HepG2 (cell line): ENCODE results near the gene KLHL5. TPM values are rescaled to one million over a fixed set of nuclear protein-coding genes. Genes with fewer than 3 reads are reported as not detected.

Source experiments
- ASH2L ChIP-seq: fragments of 300-600, 200-600 bp; sonication (generic); IDR thresholded peaks from 2 replicates; pipeline ENCODE4 v1.7.0; 2017; ENCODE audit warnings: low read depth, mild to moderate bottlenecking, moderate library complexity, mixed read lengths, low read length; ENCODE audit not compliant: insufficient read length
- CREB1 ChIP-seq, 2 experiments: fragments of 450-650 bp in 1 of 2; IDR thresholded peaks; 2 replicates each; pipeline ENCODE4 v1.6.1; 2016 to 2017; ENCODE audit warnings: control low read depth in 1 of 2, mild to moderate bottlenecking in 1 of 2, missing compliant biosample characterization in 1 of 2, missing genetic modification characterization in 1 of 2
- EP300 ChIP-seq, 3 experiments: sonication (generic) in 1 of 3; formaldehyde crosslinking in 1 of 3; IDR thresholded peaks; 2 replicates each; pipeline versions ENCODE4 v1.5.1 to v1.6.1; 2011 to 2020; ENCODE audit warnings: low read depth in 2 of 3, low read length in 2 of 3, borderline replicate concordance in 1 of 3, improper control_type of control experiment in 1 of 3, mild to moderate bottlenecking in 1 of 3, missing genetic modification reagents in 1 of 3, moderate library complexity in 1 of 3
- GFI1 ChIP-seq: sonication (generic); formaldehyde crosslinking; IDR thresholded peaks from 2 replicates; pipeline ENCODE4 v1.5.0; 2020; ENCODE audit warnings: missing genetic modification reagents, mild to moderate bottlenecking, borderline replicate concordance
- KAT8 ChIP-seq: IDR thresholded peaks from 2 replicates; pipeline ENCODE4 v1.6.1; 2016; ENCODE audit warnings: missing genetic modification reagents, missing compliant biosample characterization
- NCOA2 ChIP-seq: sonication (generic); formaldehyde crosslinking; IDR thresholded peaks from 2 replicates; pipeline ENCODE4 v1.8.0; 2022; ENCODE audit warnings: inconsistent platforms
- NFIC ChIP-seq: IDR thresholded peaks from 2 replicates; pipeline ENCODE4 v1.6.1; 2012; ENCODE audit warnings: mild to moderate bottlenecking, low read length, inconsistent platforms
- PHF21A ChIP-seq: sonication (generic); formaldehyde crosslinking; IDR thresholded peaks from 2 replicates; pipeline ENCODE4 v1.5.0; 2020; ENCODE audit warnings: mild to moderate bottlenecking, missing genetic modification reagents
- RFX3 ChIP-seq: IDR thresholded peaks from 2 replicates; pipeline ENCODE4 v1.6.1; 2016; ENCODE audit warnings: missing biosample characterization, missing genetic modification reagents
- RXRB ChIP-seq: IDR thresholded peaks from 2 replicates; pipeline ENCODE4 v1.6.1; 2016; ENCODE audit warnings: borderline replicate concordance, missing genetic modification reagents, missing compliant biosample characterization
- SAP130 ChIP-seq: IDR thresholded peaks from 2 replicates; pipeline ENCODE4 v1.6.1; 2016; ENCODE audit warnings: low read depth
- TCF7 ChIP-seq: sonication (generic); IDR thresholded peaks from 2 replicates; pipeline ENCODE4 v1.6.1; 2016; ENCODE audit warnings: antibody characterized with exemption, low read depth
- TEAD3 ChIP-seq: optimal IDR thresholded peaks from 2 replicates; pipeline ENCODE3; 2016; ENCODE audit warnings: borderline replicate concordance
- ZNF644 ChIP-seq: IDR thresholded peaks from 2 replicates; pipeline ENCODE4 v1.6.1; 2016; ENCODE audit warnings: low read depth
- polyA plus RNA-seq, 8 experiments: library from polyadenylated mRNA; depleted of rRNA in 3 of 8; stranded (reverse) in 7 of 8; unstranded in 1 of 8; fragments of >200 nt; fragmentation: Illumina TruSeq in 4 of 8; extraction: Trizol in 4 of 8; gene quantifications; 2 replicates each; pipeline versions ENCODE4 v1.2.1 to v1.2.3, GENCODE V29; 2011 to 2016; ENCODE audit warnings: low read depth in 4 of 8, missing spikeins in 1 of 8, mixed read lengths in 1 of 8; ENCODE audit not compliant: insufficient read depth in 1 of 8
- total RNA-seq, 5 experiments: library from RNA; depleted of rRNA; stranded (reverse); fragments of >200 nt; fragmentation: Illumina TruSeq; extraction: Trizol; gene quantifications; 2 replicates each; pipeline ENCODE4 v1.2.3, GENCODE V29; 2016; ENCODE audit warnings: low read depth in 1 of 5
- TF ChIP-seq, protein P1 (sequence below): IDR thresholded peaks from 2 replicates; pipeline ENCODE4 v1.6.1; 2018; ENCODE audit warnings: missing genetic modification reagents, mild to moderate bottlenecking, missing compliant biosample characterization
- TF ChIP-seq, protein P2 (sequence below): sonication (generic); formaldehyde crosslinking; conservative IDR thresholded peaks from 2 replicates; pipeline ENCODE4 v1.4.0; 2020; ENCODE audit warnings: mild to moderate bottlenecking, missing genetic modification reagents, moderate library complexity

The KLHL5 gene
- total and polyA plus RNA-seq, 2 of the 13 experiments (the other 11 are each of a cell fraction or from before 2014, with no cell fraction given) = 36.2 to 38.7 TPM

GRCh38 chr4:39043058-39043860 lies 18.8 kb upstream of the KLHL5 start (continued):
- peak in 1 of 2 experiments; percentile 89; a peak in 2 of 4 replicates for TF ChIP-seq EP300 (IDR thresholded peaks at IDR 0.05; ENCODE audit: low read depth in 2 of 2, low read length in 2 of 2)
- TF ChIP-seq EP300 (CRISPR knock-in tag; IDR thresholded peaks at IDR 0.05; ENCODE audit: borderline replicate concordance) = no peak
- peak; percentile 43; the same call in 1 of the 2 replicates for TF ChIP-seq CREB1 (IDR thresholded peaks at IDR 0.05)
- TF ChIP-seq CREB1 (CRISPR knock-in tag; IDR thresholded peaks at IDR 0.05) = peak; percentile 81
- TF ChIP-seq, protein P1, sequence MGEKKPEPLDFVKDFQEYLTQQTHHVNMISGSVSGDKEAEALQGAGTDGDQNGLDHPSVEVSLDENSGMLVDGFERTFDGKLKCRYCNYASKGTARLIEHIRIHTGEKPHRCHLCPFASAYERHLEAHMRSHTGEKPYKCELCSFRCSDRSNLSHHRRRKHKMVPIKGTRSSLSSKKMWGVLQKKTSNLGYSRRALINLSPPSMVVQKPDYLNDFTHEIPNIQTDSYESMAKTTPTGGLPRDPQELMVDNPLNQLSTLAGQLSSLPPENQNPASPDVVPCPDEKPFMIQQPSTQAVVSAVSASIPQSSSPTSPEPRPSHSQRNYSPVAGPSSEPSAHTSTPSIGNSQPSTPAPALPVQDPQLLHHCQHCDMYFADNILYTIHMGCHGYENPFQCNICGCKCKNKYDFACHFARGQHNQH (CRISPR knock-in tag) = 0 out of 2 replicates have a peak, but pooled peaks have one; percentile 28
- TF ChIP-seq SAP130 (CRISPR knock-in tag) = peak; percentile 45; the same call in 1 of the 2 replicates
- peak; percentile 97 for TF ChIP-seq TEAD3 (CRISPR knock-in tag)
- peak; percentile 96 for TF ChIP-seq GFI1 (CRISPR knock-in tag)
- TF ChIP-seq NCOA2 = peak; percentile 82
- 0 out of 2 replicates have a peak, but pooled peaks have one; percentile 7 for TF ChIP-seq ZNF644 (CRISPR knock-in tag)
- peak; percentile 84 for TF ChIP-seq NFIC
- peak; percentile 48 for TF ChIP-seq TCF7
- TF ChIP-seq KAT8 (CRISPR knock-in tag) = peak; percentile 37; the same call in 1 of the 2 replicates
- TF ChIP-seq, protein P2, sequence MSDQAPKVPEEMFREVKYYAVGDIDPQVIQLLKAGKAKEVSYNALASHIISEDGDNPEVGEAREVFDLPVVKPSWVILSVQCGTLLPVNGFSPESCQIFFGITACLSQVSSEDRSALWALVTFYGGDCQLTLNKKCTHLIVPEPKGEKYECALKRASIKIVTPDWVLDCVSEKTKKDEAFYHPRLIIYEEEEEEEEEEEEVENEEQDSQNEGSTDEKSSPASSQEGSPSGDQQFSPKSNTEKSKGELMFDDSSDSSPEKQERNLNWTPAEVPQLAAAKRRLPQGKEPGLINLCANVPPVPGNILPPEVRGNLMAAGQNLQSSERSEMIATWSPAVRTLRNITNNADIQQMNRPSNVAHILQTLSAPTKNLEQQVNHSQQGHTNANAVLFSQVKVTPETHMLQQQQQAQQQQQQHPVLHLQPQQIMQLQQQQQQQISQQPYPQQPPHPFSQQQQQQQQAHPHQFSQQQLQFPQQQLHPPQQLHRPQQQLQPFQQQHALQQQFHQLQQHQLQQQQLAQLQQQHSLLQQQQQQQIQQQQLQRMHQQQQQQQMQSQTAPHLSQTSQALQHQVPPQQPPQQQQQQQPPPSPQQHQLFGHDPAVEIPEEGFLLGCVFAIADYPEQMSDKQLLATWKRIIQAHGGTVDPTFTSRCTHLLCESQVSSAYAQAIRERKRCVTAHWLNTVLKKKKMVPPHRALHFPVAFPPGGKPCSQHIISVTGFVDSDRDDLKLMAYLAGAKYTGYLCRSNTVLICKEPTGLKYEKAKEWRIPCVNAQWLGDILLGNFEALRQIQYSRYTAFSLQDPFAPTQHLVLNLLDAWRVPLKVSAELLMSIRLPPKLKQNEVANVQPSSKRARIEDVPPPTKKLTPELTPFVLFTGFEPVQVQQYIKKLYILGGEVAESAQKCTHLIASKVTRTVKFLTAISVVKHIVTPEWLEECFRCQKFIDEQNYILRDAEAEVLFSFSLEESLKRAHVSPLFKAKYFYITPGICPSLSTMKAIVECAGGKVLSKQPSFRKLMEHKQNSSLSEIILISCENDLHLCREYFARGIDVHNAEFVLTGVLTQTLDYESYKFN (CRISPR knock-in tag) = peak; percentile 95
- peak; percentile 13; the same call in 1 of the 2 replicates for TF ChIP-seq PHF21A (CRISPR knock-in tag)
- peak; percentile 63 for TF ChIP-seq RXRB
- peak; percentile 13 for TF ChIP-seq ASH2L
- no peak for TF ChIP-seq RFX3 (CRISPR knock-in tag)
